HL-60 (cell line): ENCODE results near the gene MIA3.

Source experiments
- DNase-seq, 2 experiments: peaks; one replicate each; pipeline ENCODE4 v3.0.0-alpha.2; 2010 to 2020; ENCODE audit warnings: low read depth in 1 of 2, low spot score in 1 of 2
- H3K27ac ChIP-seq: fragments of 250-450 bp; sonication (Bioruptor Pico); replicated peaks from 2 replicates; pipeline ENCODE4 v1.5.1; 2020; ENCODE audit warnings: mild to moderate bottlenecking, moderate library complexity
- H3K27me3 ChIP-seq: fragments of 250-450 bp; sonication (Bioruptor Pico); 2 replicates; pipeline ENCODE4 v1.5.1; 2021; ENCODE audit warnings: mild to moderate bottlenecking, moderate library complexity; ENCODE audit not compliant: insufficient read depth, poor library complexity, severe bottlenecking
- H3K4me3 ChIP-seq: replicated peaks from 2 replicates; pipeline ENCODE4 v1.5.1; 2011; ENCODE audit warnings: mild to moderate bottlenecking, control low read depth, low read length; ENCODE audit not compliant: insufficient read depth
- CTCF ChIP-seq: IDR thresholded peaks from one replicate; pipeline ENCODE4 v1.5.1; 2011; ENCODE audit warnings: low read length, control low read depth, inconsistent platforms; ENCODE audit not compliant: insufficient read depth
- GABPA ChIP-seq: IDR thresholded peaks from 2 replicates; pipeline ENCODE4 v1.6.1; 2012; ENCODE audit warnings: low read depth
- POLR2AphosphoS5 ChIP-seq: IDR thresholded peaks from 2 replicates; pipeline ENCODE4 v1.6.1; 2012; ENCODE audit warnings: low read depth
- REST ChIP-seq: IDR thresholded peaks from 2 replicates; pipeline ENCODE4 v1.6.1; 2012; ENCODE audit warnings: low read depth; ENCODE audit not compliant: insufficient replicate concordance
- SPI1 ChIP-seq: IDR thresholded peaks from 2 replicates; pipeline ENCODE4 v1.6.1; 2012; ENCODE audit warnings: low read depth, mild to moderate bottlenecking, borderline replicate concordance

MIA3 gene

GRCh38 chr1:222709700-222710153 lies 91.8 kb downstream of the MIA3 start:
- DNase-seq, result no peak
- H3K27ac ChIP-seq, result no peak overlapping the region
- TF ChIP-seq POLR2AphosphoS5 (no peak), GABPA (no peak), CTCF (no peak), REST (no peak), SPI1 (no peak)
- no peak overlapping the region for H3K4me3 ChIP-seq
- no peaks in the 10 kb centered on the region for H3K27me3 ChIP-seq

GRCh38 chr1:222711319-222712252 lies 93.7 kb downstream of the MIA3 start:
- H3K27me3 ChIP-seq, result no peaks in the 10 kb centered on the region
- peak overlapping the region; percentile 75 for H3K4me3 ChIP-seq
- H3K27ac ChIP-seq, result peak overlapping the region; percentile 99
- 0 out of 2 replicates have a peak, but pooled peaks have one; percentile 1 for TF ChIP-seq SPI1
- no peak for TF ChIP-seq GABPA
- peak in 1 of 2 experiments; percentile 40 for DNase-seq

- H3K27me3 ChIP-seq, result no peaks in the 10 kb centered on the region
- peak; percentile 51 to 93 for DNase-seq
- peak within 1 kb of the TSS; percentile 99 for H3K27ac ChIP-seq
- H3K4me3 ChIP-seq, result peak within 1 kb of the TSS; percentile 75
- TF ChIP-seq CTCF, result no peak
- peak; percentile 51 for TF ChIP-seq REST
- TF ChIP-seq GABPA, result no peak
- TF ChIP-seq SPI1, result no peak
- peak; percentile 21; the same call in 1 of the 2 replicates for TF ChIP-seq POLR2AphosphoS5
Observed at GRCh38 chr1:222712253-222713090, 94.6 kb downstream of the MIA3 start, which contains the start of the genes AIDA and BROX. TSS of gene AIDA (minus strand) at chr1:222712491. CDS start at chr1:222712317, 174 bp downstream. TSS of gene BROX (plus strand) at chr1:222712564. CDS start at chr1:222715700, 3,136 bp downstream.
